GM19043 (cell line): ENCODE measurements around the gene ATXN3L.

Experiments
- ATAC-seq: cut with Tn5 transposase; IDR thresholded peaks from one replicate; pipeline ENCODE4 v1.9.1; 2021; ENCODE audit warnings: low read depth; ENCODE audit not compliant: unreplicated experiment

Gene ATXN3L

DNA sequence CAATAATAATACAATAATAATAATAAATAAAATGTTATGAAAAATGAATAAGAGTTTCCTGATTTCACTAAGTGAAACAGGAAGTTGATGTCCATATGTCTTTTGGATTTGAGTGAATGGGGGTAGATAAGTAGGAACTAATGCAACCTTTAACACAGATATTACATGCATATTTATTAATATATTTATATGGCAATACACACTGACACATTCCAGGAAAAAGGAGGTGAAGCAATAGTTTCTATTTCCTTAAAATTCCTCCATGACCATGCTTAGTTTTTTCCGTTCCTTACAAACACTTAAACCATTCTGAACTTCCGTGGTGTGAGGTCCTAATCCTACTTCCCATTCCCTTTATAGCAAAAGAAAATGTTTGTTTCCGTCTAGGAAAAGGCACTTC is 48.3 kb downstream of the ATXN3L start:
- ATAC-seq, result no peak

DNA sequence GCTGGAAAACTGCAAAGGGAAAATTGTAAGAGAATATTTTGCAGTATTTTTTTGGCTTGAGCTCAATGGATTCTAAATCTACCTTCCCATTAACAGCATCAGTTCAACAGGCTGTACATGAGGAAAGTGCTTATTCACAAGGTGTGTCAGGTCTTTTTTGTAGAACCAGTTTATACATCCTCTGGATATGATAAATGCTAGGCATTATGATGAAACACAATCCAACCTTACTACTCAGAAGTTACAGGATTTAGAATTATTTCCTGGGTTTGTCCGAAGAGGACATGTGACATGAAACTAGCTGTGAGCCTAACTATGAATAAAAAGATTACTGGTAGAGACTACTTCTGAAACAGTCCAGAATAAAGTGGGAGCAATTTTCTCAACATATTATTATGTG is 49.5 kb downstream of the ATXN3L start:
- no peak for ATAC-seq

DNA sequence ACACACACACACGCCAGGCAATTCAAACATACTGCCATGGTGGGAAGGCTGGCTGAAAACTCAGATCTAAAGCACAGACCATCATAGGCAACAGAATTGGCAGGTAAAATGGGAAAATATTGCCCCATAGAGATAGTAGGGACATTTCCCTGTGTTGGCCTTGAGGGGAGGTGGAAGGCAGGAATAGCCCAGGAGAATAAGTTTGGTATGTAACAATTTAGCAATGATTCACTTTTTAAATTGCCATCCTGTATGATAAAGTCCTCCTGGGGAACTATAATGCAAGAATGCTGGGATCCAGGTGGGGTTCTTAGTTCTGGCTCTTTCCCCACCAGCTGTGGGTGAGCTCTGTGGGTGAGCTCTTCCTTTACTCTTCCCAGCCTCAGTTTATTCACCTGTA is 51.0 kb downstream of the ATXN3L start:
- no peak for ATAC-seq
